ENCODE results near the gene PLEKHA5. TPM values are rescaled to one million over a fixed set of nuclear protein-coding genes. Genes with fewer than 3 reads are reported as not detected.

The PLEKHA5 gene
- total and polyA plus RNA-seq, 2 of the 4 experiments (the other 2 are of a cell fraction) = 5.3 to 12.2 TPM

- no peak for TF ChIP-seq ELK1 (IDR thresholded peaks at IDR 0.05; ENCODE audit: borderline replicate concordance, low read depth, low read length)
- no peak for TF ChIP-seq RCOR1 (IDR thresholded peaks at IDR 0.05; ENCODE audit: insufficient replicate concordance, low read length)
Observed at GRCh38 chr12:19130224-19131024, 891 bp downstream of the PLEKHA5 start (continued).

Measured in IMR-90 (cell line).